Measurements from ENCODE around the gene TBCE. TPM values are rescaled to one million over a fixed set of nuclear protein-coding genes. Genes with fewer than 3 reads are reported as not detected.

TBCE gene
- total and polyA plus RNA-seq, 9 of the 15 experiments (the other 6 are each of a cell fraction or from before 2014, with no cell fraction given), result 52.6 to 92.1 (median 82.1) TPM

- TF ChIP-seq RERE (CRISPR knock-in tag; IDR thresholded peaks at IDR 0.05; ENCODE audit: borderline replicate concordance) (no peak; the same call in 1 of the 2 replicates), ZNF316 (IDR thresholded peaks at IDR 0.05) (0 out of 2 replicates have a peak, but pooled peaks have one; percentile 4), C11orf30 (IDR thresholded peaks at IDR 0.05; ENCODE audit: low read depth) (peak; percentile 69), PHF21A (IDR thresholded peaks at IDR 0.05; ENCODE audit: borderline replicate concordance, low read depth) (0 out of 2 replicates have a peak, but pooled peaks have one; percentile 32), PML (IDR thresholded peaks at IDR 0.05; ENCODE audit: low read length) (peak; percentile 91; the same call in 1 of the 2 replicates), ZBTB7A (IDR thresholded peaks at IDR 0.05; ENCODE audit: borderline replicate concordance, control insufficient read depth, low read depth, low read length) (peak; percentile 85; the same call in 1 of the 2 replicates), E4F1 (CRISPR knock-in tag; IDR thresholded peaks at IDR 0.05; ENCODE audit: borderline replicate concordance) (no peak), ZBTB12 (CRISPR knock-in tag; IDR thresholded peaks at IDR 0.05) (no peak), ZNF324 (CRISPR knock-in tag; IDR thresholded peaks at IDR 0.05) (no peak), SOX6 (IDR thresholded peaks at IDR 0.05) (peak; percentile 30; the same call in 1 of the 2 replicates), ATF7 (IDR thresholded peaks at IDR 0.05) (peak; percentile 90), SMARCE1 (IDR thresholded peaks at IDR 0.05) (peak; percentile 30), HDAC8 (tag; IDR thresholded peaks at IDR 0.05) (0 out of 2 replicates have a peak, but pooled peaks have one; percentile 34), MAFK (IDR thresholded peaks at IDR 0.05; ENCODE audit: low read length) (peak; percentile 56; the same call in 1 of the 2 replicates), PTTG1 (tag; IDR thresholded peaks at IDR 0.05; ENCODE audit: low read depth) (no peak)
Measured at GRCh38 chr1:235367000-235367908, at the start of gene TBCE (continued).
